ENCODE measurements around the gene CTRL.
"Not testable (repeated sequence)": the region's sequence is repeated elsewhere in the genome, so short reads cannot be mapped to it uniquely, and the experiment has no call there.

The CTRL gene

DNA sequence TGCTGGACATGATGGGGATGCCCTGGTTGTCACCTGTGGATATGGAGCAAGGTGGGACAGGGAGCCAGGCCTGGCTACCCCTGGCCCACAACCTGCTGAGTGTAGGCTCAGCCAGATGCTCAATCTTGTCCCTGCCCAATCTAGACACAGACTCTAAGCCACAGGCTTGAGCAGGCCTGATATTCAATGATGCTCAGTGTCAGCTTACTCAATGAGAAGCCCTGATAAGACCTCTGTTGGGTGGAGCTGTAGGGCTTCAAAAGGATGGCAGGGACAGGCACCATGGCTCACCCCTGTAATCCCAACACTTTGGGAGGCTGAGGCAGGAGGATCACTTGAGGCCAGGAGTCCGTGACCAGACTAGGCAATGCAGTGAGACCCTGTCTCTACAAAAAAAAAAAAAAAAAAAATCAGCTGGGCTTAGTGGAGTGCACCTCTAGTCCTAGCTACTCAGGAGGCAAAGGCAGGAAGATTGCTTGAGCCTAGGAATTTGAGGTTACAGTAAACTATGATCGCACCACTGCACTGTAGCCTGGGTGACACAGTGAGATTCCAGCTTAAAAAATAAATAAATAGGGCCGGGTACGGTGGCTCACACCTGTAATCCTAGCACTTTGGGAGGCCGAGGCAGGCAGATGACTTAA, 8.9 kb upstream of the CTRL start:
- DNase-seq: no peak

DNA sequence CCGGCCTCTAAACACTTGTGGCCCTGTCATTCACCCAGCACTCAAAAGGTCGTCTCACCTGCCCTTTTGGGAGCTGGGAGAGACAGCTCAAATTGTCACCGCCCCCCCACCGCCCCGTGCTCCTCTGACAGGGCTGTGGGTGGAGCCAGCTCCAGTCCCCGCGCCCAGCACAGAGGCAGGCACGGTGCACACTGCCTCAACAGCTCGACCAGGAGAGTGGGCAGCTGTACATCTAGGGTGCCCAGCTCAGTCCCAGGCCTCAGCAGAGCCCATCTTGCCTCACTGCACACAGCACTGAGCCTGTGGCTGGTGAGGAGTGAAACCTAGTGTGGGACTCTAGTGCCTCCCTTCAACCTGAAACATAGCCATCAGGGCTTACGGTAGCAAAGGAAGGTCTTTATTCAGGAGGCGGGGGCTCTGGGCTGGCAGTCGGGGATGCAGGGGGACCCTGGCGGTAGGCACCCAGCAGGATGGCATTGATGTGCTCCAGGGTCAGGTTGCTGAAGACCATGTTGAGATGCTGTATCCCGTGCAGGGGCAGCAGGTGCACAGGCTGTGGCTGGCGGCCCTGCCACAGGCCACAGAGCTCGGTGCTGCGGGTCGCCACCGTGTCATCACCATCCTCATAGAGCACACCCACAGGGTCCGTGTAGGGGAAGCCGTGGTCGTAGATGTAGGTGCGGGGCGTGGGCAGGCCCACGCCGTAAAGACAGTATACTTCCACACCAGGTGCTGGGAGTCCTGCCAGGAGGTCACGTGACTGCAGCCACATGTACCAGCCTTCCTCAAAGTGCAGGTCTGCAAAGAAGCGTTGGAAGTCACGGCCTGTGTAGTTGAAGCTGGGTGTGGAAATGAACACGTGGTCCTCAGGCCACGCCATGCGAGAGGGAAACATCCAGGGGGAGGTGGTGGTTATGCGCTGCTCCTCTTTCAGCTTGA, 8.1 kb upstream of the CTRL start:
- DNase-seq: peak; percentile 42

GRCh38 chr16:67937713-67938112, 6.1 kb upstream of the CTRL start:
- not testable (repeated sequence) for DNase-seq

DNA sequence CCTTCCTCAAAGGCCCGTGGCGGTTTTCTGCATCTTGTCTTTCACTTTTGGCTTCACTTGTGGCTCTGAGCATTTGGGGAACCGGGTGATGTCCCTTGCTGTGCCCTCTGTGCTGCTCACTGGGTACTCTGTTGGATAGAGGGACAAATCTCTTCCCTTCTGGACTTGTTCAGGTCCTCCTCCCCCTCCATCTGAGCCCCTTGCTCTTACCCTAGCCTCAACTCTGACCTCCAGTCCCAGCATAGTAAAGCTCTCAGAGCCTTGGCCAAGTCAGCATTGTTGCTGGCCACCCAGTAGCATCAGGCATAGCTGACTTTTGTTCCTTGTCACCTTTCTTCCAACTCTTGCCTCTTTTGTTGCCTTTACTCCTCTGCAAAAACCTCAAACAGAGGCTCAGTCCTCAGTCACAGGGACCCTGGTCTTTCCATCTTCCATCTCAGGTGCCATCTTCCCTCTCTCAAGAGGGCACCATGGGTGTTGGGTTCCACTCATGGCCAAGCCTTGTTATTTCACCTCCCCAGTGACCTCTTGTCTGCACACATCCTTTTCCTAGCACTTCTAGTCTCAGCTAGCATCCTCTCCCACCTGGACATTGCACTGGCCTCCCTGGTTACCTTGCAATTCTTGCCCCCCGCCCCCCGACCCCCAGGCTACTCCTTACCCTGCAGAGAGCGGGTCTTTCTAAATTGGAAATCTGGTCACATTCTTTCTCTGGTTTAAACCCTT, 5.4 kb upstream of the CTRL start:
- DNase-seq: peak; percentile 90

- DNase-seq: peak; percentile 71
These were observed 4.6 kb upstream of the CTRL start, which contains the start of gene PSMB10 for GRCh38 chr16:67936124-67936879. Gene PSMB10, minus strand, starts transcription at chr16:67936850. Its CDS starts 101 bp downstream, at chr16:67936749.

GRCh38 chr16:67935402-67936123, 3.9 kb upstream of the CTRL start:
- DNase-seq: peak; percentile 98

GRCh38 chr16:67935101-67935401, 3.4 kb upstream of the CTRL start:
- no peak for DNase-seq

GRCh38 chr16:67934306-67935100, 2.8 kb upstream of the CTRL start:
- no peak for DNase-seq

DNA sequence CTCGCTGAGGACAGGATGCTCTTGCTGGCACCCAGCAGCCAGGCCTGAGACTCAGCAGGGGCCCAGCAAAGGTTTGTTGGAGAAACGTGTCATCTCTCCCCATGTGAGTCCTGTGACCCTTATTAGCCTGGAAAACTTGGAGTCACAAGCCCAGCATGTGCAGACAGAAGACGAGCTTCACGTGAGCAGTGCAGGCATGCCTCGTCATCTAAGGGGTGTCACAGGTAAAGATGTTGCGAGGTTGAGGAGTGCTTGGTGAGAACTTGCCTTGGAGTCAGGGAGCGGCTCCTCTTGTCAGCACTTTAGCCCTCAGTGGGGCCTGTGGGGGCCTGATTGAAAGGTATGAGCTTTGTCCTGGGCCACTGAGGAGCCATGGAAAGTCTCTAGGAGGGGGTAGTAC, 2.1 kb upstream of the CTRL start:
- DNase-seq: no peak

GRCh38 chr16:67932462-67932840, 789 bp upstream of the CTRL start:
- DNase-seq: no peak

GRCh38 chr16:67930678-67931211, 917 bp downstream of the CTRL start:
- no peak for DNase-seq

DNA sequence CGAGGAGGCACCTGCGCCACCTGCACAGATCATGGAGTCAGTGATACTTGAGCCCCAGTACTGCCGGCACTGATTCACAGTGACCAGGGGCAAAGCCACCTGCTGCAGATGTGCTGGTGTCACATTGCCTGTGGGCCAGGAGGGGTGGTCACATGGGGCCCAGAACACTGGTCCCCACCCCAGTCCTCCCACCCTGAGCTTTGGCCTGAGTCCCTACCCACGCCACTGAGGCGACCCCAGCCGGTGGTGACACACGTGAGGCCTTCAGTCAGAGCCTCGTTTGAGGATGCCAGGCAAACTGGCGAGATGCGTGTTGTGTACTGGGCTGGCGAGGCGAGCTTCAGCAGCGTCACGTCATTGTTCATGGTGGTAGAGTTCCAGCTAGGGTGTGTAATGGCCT, 1.5 kb downstream of the CTRL start:
- DNase-seq: no peak

DNA sequence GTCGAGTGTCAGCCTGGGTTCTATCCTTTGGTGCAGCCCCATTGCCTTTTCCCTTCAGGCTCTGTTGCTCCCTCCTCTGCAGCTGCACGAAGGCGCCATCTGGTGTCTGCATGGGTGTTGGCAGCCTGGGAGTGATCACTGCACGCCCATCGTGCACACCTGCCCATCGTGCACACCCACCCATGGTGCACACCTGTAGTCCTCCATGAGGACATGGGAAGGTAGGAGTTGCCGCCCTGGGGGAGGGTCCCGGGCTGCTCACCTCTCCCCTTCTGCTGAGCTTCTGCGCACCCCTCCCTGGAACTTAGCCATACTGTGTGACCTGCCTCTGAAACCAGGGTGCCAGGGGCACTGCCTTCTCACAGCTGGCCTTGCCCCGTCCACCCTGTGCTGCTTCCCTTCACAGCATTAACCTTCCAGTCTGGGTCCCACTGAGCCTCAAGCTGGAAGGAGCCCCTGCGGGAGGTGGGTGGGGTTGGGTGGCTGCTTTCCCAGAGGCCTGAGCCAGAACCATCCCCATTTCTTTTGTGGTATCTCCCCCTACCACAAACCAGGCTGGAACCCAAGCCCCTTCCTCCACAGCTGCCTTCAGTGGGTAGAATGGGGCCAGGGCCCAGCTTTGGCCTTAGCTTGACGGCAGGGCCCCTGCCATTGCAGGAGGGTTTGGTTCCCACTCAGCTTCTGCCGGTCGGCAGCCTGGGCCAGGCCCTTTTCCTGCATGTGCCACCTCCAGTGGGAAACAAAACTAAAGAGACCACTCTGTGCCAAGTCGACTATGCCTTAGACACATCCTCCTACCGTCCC, 2.9 kb downstream of the CTRL start:
- peak; percentile 83 for DNase-seq

DNA sequence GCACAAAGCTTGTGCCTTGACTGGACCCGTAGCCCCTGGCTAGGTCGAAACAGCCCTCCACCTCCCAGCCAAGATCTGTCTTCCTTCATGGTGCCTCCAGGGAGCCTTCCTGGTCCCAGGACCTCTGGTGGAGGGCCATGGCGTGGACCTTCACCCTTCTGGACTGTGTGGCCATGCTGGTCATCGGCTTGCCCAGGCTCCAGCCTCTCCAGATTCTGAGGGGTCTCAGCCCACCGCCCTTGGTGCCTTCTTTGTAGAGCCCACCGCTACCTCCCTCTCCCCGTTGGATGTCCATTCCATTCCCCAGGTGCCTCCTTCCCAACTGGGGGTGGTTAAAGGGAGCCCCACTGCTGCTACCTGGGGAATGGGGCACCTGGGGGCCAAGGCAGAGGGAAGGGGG, 3.5 kb downstream of the CTRL start:
- DNase-seq: no peak

DNA sequence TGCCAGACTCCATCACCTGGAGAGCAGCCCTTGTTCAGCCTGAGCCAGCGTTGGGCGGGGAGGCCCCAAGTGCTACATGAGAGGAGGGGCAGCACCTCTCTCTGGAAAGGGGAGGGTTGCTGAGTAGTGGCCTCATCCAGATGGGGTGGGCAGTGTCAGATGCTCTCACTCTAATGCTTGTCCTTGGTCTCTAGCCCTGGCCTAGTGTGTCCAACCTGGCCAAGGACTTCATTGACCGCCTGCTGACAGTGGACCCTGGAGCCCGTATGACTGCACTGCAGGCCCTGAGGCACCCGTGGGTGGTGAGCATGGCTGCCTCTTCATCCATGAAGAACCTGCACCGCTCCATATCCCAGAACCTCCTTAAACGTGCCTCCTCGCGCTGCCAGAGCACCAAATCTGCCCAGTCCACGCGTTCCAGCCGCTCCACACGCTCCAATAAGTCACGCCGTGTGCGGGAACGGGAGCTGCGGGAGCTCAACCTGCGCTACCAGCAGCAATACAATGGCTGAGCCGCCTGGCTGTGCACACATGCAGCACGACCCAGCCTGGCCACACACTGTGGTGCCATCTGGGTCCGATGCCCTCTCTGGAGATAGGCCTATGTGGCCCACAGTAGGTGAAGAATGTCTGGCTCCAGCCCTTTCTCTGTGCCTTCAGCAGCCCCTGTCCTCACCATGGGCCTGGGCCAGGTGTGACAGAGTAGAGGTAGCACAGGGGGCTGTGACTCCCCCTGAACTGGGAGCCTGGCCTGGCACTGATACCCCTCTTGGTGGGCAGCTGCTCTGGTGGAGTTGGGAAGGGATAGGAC, 4.3 kb downstream of the CTRL start:
- DNase-seq: no peak

DNA sequence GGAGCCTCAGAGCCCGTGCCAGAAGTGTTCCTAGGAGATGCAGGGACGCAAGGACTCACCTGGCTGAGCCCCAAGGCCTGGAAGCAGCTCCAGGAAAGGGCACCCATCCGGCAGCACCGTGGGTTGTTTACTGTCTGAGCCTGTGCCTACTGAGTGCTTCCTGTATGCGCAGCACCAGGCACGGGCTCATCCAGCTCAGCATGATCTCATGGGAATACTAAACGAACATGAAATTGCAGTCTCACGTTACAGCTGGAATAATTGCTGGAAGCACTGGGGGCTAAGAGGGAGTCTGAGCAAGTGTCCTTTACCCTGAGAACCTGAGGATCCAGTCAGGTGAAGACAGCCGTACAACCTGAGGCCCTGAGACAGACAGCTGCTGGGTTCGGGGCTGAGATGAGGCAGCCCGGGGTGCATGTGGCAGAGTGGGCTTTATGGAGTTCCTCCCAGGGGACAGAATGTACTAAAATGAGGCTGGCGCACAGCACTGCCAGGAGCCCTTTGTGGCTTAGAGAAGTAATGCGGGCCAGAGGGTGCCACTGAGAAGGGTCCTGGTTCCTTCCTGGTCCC, 5.4 kb downstream of the CTRL start:
- no peak for DNase-seq

DNA sequence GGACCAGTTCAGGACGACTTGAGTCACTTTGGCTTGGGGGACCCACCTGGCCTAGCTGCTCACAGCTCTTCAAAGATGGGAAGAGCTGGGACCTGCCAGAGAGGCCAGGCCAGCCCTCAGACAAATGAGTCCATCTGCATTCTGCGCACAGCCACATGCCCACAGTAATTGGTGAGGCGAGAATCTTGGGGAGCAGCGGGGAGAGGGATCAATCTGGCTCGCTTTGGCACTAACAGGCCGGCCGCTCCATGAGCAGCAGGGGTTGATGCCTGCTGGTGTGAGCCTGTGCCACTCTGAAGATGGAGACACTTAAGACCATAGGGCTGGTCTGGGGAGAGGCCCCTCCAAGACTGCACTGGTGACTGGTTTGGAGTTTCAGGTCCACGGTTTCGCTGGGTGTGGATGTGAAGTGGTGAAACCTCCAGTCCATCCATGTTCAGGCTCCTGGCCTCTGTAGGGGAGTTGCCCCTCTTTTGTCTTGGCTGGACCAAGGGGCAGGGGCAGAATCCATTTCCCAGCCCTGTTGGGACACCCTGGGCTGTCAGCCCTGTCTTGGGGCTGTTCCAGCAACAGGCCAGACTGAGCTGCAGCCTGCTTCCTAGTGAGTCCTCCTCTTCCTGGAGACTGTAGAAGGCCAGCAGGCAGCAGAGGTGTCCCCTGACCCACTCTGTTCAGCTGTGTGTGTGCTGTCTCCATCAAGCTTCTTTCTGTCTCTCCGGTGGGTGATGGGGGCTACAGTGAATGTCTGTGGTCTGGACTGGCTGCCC, 7.3 kb downstream of the CTRL start:
- no peak for DNase-seq

Data from activated CD4-positive, alpha-beta T cell treated with anti-CD3 and anti-CD28 coated beads, Interleukin-10, Interleukin-2, amounts not matched to agents 100 ng/mL and 50 ng/mL, durations not matched to agents 16 hours and 8 hours (primary cell).